Astrocyte (in vitro differentiated cells and primary cell): ENCODE measurements around the gene MBP.

ENCODE experiments used
- CTCF ChIP-seq: IDR thresholded peaks from 2 replicates; pipeline ENCODE4 v1.5.1; 2011; ENCODE audit warnings: low read depth, mild to moderate bottlenecking, inconsistent platforms, low read length, moderate library complexity; ENCODE audit not compliant: insufficient read depth
- EZH2 ChIP-seq: IDR thresholded peaks from 2 replicates; pipeline ENCODE4 v1.6.1; 2012; ENCODE audit warnings: mild to moderate bottlenecking, low read length, inconsistent platforms; ENCODE audit not compliant: insufficient read depth

- TF ChIP-seq CTCF (no peak), EZH2 (no peak)
Measured at GRCh38 chr18:76962851-76963250, 169.7 kb downstream of the MBP start.
